ENCODE results near the gene LRRC26. TPM values are rescaled to one million over a fixed set of nuclear protein-coding genes. Genes with fewer than 3 reads are reported as not detected.

Gene LRRC26
- total RNA-seq, 1 donor from 2014 or later, result not detected

DNA sequence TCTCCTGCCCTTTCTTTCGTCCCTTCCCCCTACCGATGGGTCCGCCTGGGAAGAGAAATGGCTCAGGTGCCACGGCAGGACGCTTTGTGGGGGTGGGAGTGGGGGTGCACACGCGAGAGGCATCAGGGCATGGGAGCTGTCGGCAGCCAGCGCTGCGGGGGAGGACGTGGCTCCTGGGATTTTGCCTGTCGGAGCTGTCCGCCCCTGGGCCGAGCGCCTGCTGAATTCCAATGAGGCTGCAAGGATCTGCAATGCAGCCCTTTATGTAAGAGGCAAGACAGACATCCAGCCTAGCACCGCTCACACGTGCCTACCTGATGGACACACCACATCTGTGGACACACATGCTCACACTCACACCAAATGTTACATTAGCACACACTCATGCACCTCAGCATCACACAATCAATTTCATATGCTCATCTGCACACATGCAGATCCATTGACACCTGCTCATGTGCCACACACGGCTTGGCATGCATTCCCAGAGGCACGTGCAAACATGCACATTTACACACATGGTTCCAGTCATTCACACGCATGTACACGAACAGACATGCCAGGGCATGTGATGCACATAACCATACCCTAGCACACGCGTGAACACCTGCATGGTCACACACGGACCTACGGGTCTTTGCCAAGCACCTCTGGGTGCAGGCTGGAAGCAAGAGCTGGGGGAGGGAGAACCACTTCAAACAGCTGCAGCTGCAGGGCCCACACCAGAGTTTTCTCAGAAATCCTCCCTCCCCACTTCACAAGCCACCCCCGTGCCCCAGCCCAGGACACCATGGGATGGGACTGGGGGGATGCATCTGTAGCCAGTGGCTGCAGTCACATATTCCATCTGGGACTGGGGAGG, 29.5 kb downstream of the LRRC26 start:
- peaks cover 83% of the 10 kb centered on the region for H3K27me3 Mint-ChIP-seq (ENCODE audit: low read depth)
- H3K4me3 Mint-ChIP-seq, result no peak overlapping the region
- no peak for DNase-seq (ENCODE audit: low spot score in 2 of 2, unreplicated experiment in 2 of 2)
- no peaks in the 10 kb centered on the region for H3K9me3 Mint-ChIP-seq
- TF ChIP-seq, protein P1, sequence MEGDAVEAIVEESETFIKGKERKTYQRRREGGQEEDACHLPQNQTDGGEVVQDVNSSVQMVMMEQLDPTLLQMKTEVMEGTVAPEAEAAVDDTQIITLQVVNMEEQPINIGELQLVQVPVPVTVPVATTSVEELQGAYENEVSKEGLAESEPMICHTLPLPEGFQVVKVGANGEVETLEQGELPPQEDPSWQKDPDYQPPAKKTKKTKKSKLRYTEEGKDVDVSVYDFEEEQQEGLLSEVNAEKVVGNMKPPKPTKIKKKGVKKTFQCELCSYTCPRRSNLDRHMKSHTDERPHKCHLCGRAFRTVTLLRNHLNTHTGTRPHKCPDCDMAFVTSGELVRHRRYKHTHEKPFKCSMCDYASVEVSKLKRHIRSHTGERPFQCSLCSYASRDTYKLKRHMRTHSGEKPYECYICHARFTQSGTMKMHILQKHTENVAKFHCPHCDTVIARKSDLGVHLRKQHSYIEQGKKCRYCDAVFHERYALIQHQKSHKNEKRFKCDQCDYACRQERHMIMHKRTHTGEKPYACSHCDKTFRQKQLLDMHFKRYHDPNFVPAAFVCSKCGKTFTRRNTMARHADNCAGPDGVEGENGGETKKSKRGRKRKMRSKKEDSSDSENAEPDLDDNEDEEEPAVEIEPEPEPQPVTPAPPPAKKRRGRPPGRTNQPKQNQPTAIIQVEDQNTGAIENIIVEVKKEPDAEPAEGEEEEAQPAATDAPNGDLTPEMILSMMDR (IDR thresholded peaks at IDR 0.05; ENCODE audit: unreplicated experiment), result no peak
- no peak overlapping the region for H3K27ac Mint-ChIP-seq
- no peaks in the 10 kb centered on the region for H3K4me1 Mint-ChIP-seq
- no peaks in the 10 kb centered on the region for H3K36me3 Mint-ChIP-seq

DNA sequence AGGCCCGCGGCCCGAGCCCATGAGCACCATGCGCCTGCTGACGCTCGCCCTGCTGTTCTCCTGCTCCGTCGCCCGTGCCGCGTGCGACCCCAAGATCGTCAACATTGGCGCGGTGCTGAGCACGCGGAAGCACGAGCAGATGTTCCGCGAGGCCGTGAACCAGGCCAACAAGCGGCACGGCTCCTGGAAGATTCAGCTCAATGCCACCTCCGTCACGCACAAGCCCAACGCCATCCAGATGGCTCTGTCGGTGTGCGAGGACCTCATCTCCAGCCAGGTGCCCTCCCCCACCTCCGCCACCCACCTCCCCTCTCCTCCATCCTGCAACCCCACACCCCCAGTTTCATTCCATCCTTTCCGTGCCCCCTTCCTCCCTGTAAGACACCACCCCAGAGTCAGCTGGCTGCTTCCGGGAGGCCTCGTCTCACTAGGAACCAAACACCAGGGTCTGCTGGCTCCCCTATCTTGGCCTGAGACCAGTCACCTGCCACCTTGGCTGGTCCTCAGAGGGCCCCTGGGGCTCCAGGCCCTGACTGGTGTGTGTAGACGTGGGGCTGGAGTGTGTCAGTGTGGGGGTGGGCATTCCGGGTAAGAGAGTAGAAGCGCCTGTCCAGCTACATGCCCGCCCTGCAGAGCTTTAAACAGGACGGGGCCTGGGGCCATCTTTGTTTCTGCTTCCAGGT, 30.2 kb downstream of the LRRC26 start:
- peaks cover 90% of the 10 kb centered on the region for H3K27me3 Mint-ChIP-seq (ENCODE audit: low read depth)
- DNase-seq (ENCODE audit: low spot score in 2 of 2, unreplicated experiment in 2 of 2), result no peak
- H3K27ac Mint-ChIP-seq, result no peak overlapping the region

DNA sequence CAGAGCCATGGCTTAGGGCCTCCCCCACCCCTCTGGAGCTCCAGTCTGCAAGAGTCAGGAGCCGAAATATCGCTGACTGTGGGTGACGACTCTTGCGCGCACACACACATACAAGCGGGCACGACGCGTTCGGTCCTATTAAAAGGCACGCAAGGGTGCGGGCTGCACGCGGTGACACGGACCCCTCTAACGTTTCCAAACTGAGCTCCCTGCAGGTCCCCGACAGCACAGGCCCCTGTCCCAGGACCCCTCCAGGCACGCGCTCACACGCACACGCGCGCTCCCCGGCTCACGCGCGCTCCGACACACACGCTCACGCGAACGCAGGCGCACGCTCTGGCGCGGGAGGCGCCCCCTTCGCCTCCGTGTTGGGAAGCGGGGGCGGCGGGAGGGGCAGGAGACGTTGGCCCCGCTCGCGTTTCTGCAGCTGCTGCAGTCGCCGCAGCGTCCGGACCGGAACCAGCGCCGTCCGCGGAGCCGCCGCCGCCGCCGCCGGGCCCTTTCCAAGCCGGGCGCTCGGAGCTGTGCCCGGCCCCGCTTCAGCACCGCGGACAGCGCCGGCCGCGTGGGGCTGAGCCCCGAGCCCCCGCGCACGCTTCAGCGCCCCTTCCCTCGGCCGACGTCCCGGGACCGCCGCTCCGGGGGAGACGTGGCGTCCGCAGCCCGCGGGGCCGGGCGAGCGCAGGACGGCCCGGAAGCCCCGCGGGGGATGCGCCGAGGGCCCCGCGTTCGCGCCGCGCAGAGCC, 31.0 kb downstream of the LRRC26 start, which contains the start of gene GRIN1:
TSS of gene GRIN1 (plus strand) at position 433 of the 746 bp plus-strand sequence. CDS start 333 bp downstream, outside the sequence.
- H3K4me3 Mint-ChIP-seq, result peak within 1 kb of the TSS; percentile 30
- no peak within 1 kb of the TSS for H3K27ac Mint-ChIP-seq
- peak; percentile 59 to 80 for DNase-seq (ENCODE audit: low spot score in 2 of 2, unreplicated experiment in 2 of 2)

More for the DNA sequence above, 30.2 kb downstream of the LRRC26 start:
- no peaks in the 10 kb centered on the region for H3K4me1 Mint-ChIP-seq
- TF ChIP-seq, protein P1 (IDR thresholded peaks at IDR 0.05; ENCODE audit: unreplicated experiment), result no peak
- H3K4me3 Mint-ChIP-seq, result peak overlapping the region; percentile 30
- H3K9me3 Mint-ChIP-seq, result no peaks in the 10 kb centered on the region
- no peaks in the 10 kb centered on the region for H3K36me3 Mint-ChIP-seq

DNA sequence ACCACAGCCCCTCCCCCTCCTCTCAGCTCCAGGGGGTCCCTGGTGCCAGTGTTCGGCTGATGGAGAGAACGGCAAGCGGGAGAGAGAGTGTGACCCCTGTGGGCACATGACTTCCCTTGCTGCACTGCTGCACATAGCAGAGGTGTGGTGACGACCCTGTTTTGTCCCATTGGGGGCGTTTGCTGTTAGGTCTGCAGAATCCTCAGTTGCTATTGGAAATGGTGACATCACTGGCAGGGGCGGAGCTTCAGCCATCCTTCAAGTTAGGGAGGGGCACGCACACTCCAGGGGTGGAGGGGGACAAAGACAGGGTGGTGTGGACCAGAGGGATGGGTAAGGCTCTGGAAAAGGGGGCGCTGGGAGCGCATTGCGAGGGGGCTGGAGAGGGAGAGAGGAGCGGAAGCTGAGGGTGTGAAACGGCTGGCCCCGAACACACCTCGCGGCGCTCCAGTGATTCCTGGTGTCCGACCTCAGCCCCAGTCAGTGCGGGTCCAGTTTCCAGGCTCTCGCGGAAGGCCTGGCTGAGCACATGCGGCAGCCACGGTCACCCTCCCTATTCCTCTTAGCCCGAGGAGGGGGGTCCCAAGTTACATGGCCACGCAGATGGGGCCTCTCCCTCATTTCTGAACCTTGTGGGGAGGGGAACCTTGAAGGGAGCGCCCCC, 31.7 kb downstream of the LRRC26 start:
- Mint-ChIP-seq H3K9me3 (no peaks in the 10 kb centered on the region), H3K27me3 (ENCODE audit: low read depth) (peaks cover 89% of the 10 kb centered on the region), H3K36me3 (no peaks in the 10 kb centered on the region), H3K4me3 (no peak overlapping the region), H3K4me1 (no peaks in the 10 kb centered on the region), H3K27ac (no peak overlapping the region)
- TF ChIP-seq, protein P1 (IDR thresholded peaks at IDR 0.05; ENCODE audit: unreplicated experiment), result no peak
- no peak for DNase-seq (ENCODE audit: low spot score in 2 of 2, unreplicated experiment in 2 of 2)

More for the DNA sequence above, 31.0 kb downstream of the LRRC26 start, which contains the start of gene GRIN1:
- TF ChIP-seq, protein P1 (IDR thresholded peaks at IDR 0.05; ENCODE audit: unreplicated experiment), result no peak
- Mint-ChIP-seq H3K4me1 (no peaks in the 10 kb centered on the region), H3K36me3 (no peaks in the 10 kb centered on the region), H3K27me3 (ENCODE audit: low read depth) (peaks cover 92% of the 10 kb centered on the region), H3K9me3 (no peaks in the 10 kb centered on the region)
